GM12878 (cell line): Measurements from ENCODE around the gene EPHB1. TPM values are rescaled to one million over a fixed set of nuclear protein-coding genes. Genes with fewer than 3 reads are reported as not detected.
A peak's percentile ranks its signal among the peaks of the same experiment; 100 is the strongest.

Source experiments
- ATF7 ChIP-seq: fragments of 450-650 bp; IDR thresholded peaks from 2 replicates; pipeline ENCODE4 v1.6.1; 2016; ENCODE audit warnings: low read depth, mild to moderate bottlenecking
- DPF2 ChIP-seq: fragments of 450-650 bp; IDR thresholded peaks from 2 replicates; pipeline ENCODE4 v1.6.1; 2017; ENCODE audit warnings: mild to moderate bottlenecking
- FOS ChIP-seq: IDR thresholded peaks from 3 replicates; pipeline ENCODE4 v1.6.1; 2011; ENCODE audit warnings: borderline replicate concordance; ENCODE audit not compliant: insufficient read length; ENCODE audit errors: extremely low read depth
- IRF3 ChIP-seq: fragments of 450-650 bp; IDR thresholded peaks from 2 replicates; pipeline ENCODE4 v1.6.1; 2014; ENCODE audit warnings: mild to moderate bottlenecking
- KAT2A ChIP-seq: conservative IDR thresholded peaks from 2 replicates; pipeline ENCODE4 v1.6.1; 2011; ENCODE audit warnings: low read depth, low read length; ENCODE audit not compliant: control insufficient read depth
- MEF2B ChIP-seq: fragments of 450-650 bp; IDR thresholded peaks from 2 replicates; pipeline ENCODE4 v1.6.1; 2018; ENCODE audit warnings: mild to moderate bottlenecking, moderate library complexity; ENCODE audit not compliant: partially characterized antibody, poor library complexity, severe bottlenecking
- NFYA ChIP-seq: IDR thresholded peaks from 2 replicates; pipeline ENCODE4 v1.6.1; 2011; ENCODE audit warnings: low read depth, mild to moderate bottlenecking, low read length, improper control_type of control experiment, borderline replicate concordance
- PAX5 ChIP-seq: IDR thresholded peaks from 2 replicates; pipeline ENCODE4 v1.6.1; 2011; ENCODE audit warnings: low read depth, low read length, borderline replicate concordance
- POU2F2 ChIP-seq: IDR thresholded peaks from 3 replicates; pipeline ENCODE4 v1.6.1; 2011; ENCODE audit warnings: low read depth, mild to moderate bottlenecking, low read length, borderline replicate concordance
- RAD21 ChIP-seq: IDR thresholded peaks from 2 replicates; pipeline ENCODE4 v1.6.1; 2011; ENCODE audit warnings: mild to moderate bottlenecking, low read depth, low read length, moderate library complexity; ENCODE audit not compliant: insufficient read depth
- SREBF1 ChIP-seq: IDR thresholded peaks from 2 replicates; pipeline ENCODE4 v1.6.1; 2012; ENCODE audit warnings: mild to moderate bottlenecking, low read length
- SUPT20H ChIP-seq: IDR thresholded peaks from 2 replicates; pipeline ENCODE4 v1.6.1; 2011; ENCODE audit warnings: low read depth, mild to moderate bottlenecking, low read length, moderate library complexity, borderline replicate concordance; ENCODE audit not compliant: control insufficient read depth
- WRNIP1 ChIP-seq: IDR thresholded peaks from 2 replicates; pipeline ENCODE4 v1.6.1; 2011; ENCODE audit warnings: low read depth, low read length, improper control_type of control experiment, borderline replicate concordance
- polyA plus RNA-seq, 11 experiments: library from polyadenylated mRNA; depleted of rRNA in 4 of 11; unstranded in 6 of 11; stranded (reverse) in 5 of 11; fragments of >200 nt; fragmentation: Nextera tagmentation in 4 of 11; fragmentation: Illumina TruSeq in 1 of 11; extraction: Ambion mirVana in 4 of 11; extraction: Trizol in 1 of 11; gene quantifications; 1 replicate in 1 of 11; 2 replicates in 10 of 11; pipeline versions ENCODE4 v1.2.1 to v1.2.3, GENCODE V29; 2011 to 2016; ENCODE audit warnings: inconsistent platforms in 2 of 11, missing spikeins in 2 of 11, low read depth in 1 of 11
- total RNA-seq, 4 experiments: library from RNA; depleted of rRNA in 3 of 4; stranded (reverse); fragments of >200 nt in 3 of 4; fragmentation: Illumina TruSeq in 1 of 4; extraction: Trizol in 1 of 4; gene quantifications; 2 replicates each; pipeline versions ENCODE4 v1.2.1 to v1.2.3, GENCODE V29; 2013 to 2021
- TF ChIP-seq, protein P1 (sequence below): IDR thresholded peaks from 2 replicates; pipeline ENCODE4 v1.6.1; 2011; ENCODE audit warnings: low read depth, low read length, improper control_type of control experiment, borderline replicate concordance
- TF ChIP-seq, protein P2 (sequence below): fragments of 450-650 bp; IDR thresholded peaks from 2 replicates; pipeline ENCODE4 v1.6.1; 2016; ENCODE audit warnings: mild to moderate bottlenecking, moderate library complexity, borderline replicate concordance
- TF ChIP-seq, protein P3 (sequence below): fragments of 450-650 bp; IDR thresholded peaks from 2 replicates; pipeline ENCODE4 v1.6.1; 2017; ENCODE audit warnings: mild to moderate bottlenecking
- TF ChIP-seq, protein P4 (sequence below): fragments of 450-650 bp; formaldehyde crosslinking; IDR thresholded peaks from 2 replicates; pipeline ENCODE4 v1.4.0; 2022; ENCODE audit warnings: mild to moderate bottlenecking, moderate library complexity

Gene EPHB1
- total and polyA plus RNA-seq, 10 of the 15 experiments (the other 5 are each of a cell fraction or from before 2014, with no cell fraction given) = 0.33 to 23.8 (median 1.2) TPM

GRCh38 chr3:134885877-134886621, 91.0 kb downstream of the EPHB1 start (continued):
- TF ChIP-seq, protein P1, sequence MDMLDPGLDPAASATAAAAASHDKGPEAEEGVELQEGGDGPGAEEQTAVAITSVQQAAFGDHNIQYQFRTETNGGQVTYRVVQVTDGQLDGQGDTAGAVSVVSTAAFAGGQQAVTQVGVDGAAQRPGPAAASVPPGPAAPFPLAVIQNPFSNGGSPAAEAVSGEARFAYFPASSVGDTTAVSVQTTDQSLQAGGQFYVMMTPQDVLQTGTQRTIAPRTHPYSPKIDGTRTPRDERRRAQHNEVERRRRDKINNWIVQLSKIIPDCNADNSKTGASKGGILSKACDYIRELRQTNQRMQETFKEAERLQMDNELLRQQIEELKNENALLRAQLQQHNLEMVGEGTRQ = peak; percentile 29; the same call in 1 of the 2 replicates
- TF ChIP-seq, protein P2, sequence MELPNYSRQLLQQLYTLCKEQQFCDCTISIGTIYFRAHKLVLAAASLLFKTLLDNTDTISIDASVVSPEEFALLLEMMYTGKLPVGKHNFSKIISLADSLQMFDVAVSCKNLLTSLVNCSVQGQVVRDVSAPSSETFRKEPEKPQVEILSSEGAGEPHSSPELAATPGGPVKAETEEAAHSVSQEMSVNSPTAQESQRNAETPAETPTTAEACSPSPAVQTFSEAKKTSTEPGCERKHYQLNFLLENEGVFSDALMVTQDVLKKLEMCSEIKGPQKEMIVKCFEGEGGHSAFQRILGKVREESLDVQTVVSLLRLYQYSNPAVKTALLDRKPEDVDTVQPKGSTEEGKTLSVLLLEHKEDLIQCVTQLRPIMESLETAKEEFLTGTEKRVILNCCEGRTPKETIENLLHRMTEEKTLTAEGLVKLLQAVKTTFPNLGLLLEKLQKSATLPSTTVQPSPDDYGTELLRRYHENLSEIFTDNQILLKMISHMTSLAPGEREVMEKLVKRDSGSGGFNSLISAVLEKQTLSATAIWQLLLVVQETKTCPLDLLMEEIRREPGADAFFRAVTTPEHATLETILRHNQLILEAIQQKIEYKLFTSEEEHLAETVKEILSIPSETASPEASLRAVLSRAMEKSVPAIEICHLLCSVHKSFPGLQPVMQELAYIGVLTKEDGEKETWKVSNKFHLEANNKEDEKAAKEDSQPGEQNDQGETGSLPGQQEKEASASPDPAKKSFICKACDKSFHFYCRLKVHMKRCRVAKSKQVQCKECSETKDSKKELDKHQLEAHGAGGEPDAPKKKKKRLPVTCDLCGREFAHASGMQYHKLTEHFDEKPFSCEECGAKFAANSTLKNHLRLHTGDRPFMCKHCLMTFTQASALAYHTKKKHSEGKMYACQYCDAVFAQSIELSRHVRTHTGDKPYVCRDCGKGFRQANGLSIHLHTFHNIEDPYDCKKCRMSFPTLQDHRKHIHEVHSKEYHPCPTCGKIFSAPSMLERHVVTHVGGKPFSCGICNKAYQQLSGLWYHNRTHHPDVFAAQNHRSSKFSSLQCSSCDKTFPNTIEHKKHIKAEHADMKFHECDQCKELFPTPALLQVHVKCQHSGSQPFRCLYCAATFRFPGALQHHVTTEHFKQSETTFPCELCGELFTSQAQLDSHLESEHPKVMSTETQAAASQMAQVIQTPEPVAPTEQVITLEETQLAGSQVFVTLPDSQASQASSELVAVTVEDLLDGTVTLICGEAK = no peak
- TF ChIP-seq ATF7 (peak; percentile 81), DPF2 (peak; percentile 83), POU2F2 (peak; percentile 63; the same call in 1 of the 3 replicates), NFYA (no peak), FOS (no peak), SUPT20H (no peak), IRF3 (no peak), PAX5 (peak; percentile 54; the same call in 1 of the 2 replicates), WRNIP1 (no peak), RAD21 (0 out of 2 replicates have a peak, but pooled peaks have one; percentile 10), MEF2B (peak; percentile 97), SREBF1 (no peak), KAT2A (no peak)
- TF ChIP-seq, protein P3, sequence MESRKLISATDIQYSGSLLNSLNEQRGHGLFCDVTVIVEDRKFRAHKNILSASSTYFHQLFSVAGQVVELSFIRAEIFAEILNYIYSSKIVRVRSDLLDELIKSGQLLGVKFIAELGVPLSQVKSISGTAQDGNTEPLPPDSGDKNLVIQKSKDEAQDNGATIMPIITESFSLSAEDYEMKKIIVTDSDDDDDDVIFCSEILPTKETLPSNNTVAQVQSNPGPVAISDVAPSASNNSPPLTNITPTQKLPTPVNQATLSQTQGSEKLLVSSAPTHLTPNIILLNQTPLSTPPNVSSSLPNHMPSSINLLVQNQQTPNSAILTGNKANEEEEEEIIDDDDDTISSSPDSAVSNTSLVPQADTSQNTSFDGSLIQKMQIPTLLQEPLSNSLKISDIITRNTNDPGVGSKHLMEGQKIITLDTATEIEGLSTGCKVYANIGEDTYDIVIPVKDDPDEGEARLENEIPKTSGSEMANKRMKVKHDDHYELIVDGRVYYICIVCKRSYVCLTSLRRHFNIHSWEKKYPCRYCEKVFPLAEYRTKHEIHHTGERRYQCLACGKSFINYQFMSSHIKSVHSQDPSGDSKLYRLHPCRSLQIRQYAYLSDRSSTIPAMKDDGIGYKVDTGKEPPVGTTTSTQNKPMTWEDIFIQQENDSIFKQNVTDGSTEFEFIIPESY = no peak
- TF ChIP-seq, protein P4, sequence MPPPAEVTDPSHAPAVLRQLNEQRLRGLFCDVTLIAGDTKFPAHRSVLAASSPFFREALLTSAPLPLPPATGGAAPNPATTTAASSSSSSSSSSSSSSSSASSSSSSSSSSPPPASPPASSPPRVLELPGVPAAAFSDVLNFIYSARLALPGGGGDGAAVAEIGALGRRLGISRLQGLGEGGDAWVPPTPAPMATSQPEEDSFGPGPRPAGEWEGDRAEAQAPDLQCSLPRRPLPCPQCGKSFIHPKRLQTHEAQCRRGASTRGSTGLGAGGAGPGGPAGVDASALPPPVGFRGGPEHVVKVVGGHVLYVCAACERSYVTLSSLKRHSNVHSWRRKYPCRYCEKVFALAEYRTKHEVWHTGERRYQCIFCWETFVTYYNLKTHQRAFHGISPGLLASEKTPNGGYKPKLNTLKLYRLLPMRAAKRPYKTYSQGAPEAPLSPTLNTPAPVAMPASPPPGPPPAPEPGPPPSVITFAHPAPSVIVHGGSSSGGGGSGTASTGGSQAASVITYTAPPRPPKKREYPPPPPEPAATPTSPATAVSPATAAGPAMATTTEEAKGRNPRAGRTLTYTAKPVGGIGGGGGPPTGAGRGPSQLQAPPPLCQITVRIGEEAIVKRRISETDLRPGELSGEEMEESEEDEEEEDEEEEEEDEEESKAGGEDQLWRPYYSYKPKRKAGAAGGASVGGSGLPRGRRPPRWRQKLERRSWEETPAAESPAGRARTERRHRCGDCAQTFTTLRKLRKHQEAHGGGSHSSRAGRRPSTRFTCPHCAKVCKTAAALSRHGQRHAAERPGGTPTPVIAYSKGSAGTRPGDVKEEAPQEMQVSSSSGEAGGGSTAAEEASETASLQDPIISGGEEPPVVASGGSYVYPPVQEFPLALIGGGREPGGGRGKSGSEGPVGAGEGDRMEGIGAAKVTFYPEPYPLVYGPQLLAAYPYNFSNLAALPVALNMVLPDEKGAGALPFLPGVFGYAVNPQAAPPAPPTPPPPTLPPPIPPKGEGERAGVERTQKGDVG (CRISPR knock-in tag) = no peak
